ENCODE results near the gene AGPS.
"Not testable (repeated sequence)": the region's sequence is repeated elsewhere in the genome, so short reads cannot be mapped to it uniquely, and the experiment has no call there.

Gene AGPS

GRCh38 chr2:177391822-177392372, 676 bp upstream of the AGPS start:
- no peak for DNase-seq

DNA sequence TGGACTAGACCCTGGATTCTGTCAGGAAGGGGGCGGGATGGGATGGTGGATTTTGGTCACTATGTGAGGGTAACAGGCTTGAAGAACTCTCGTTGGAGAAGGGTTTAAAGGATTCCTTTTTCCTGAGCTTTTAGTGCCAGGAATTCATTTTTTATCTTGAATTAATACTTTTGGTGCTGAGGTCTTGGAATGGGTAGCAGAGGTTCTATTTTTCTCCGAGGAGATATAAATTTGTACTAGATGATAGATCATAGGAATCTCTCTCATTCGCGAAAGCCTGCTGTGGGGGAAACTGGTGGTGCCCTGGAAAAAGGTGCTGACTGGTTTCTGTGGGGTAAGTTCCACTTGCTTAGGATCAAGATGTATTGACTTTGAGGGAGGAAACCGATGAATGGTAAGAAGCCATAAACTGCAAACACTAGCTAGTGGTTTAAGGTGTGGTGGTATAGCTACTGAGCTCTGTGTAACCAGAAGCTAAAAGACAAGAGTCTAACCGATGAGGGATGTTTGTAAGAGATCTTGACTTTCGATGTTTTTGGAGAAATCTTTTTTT, 706 bp downstream of the AGPS start:
- DNase-seq = peak; percentile 6

- DNase-seq = no peak
These were observed 1.4 kb downstream of the AGPS start for GRCh38 chr2:177393824-177394593.

- DNase-seq = no peak
These were observed 2.0 kb downstream of the AGPS start for GRCh38 chr2:177394594-177394973.

GRCh38 chr2:177395351-177396065, 2.9 kb downstream of the AGPS start:
- no peak for DNase-seq

- no peak for DNase-seq
These were observed 4.3 kb downstream of the AGPS start for GRCh38 chr2:177396703-177397460.

DNA sequence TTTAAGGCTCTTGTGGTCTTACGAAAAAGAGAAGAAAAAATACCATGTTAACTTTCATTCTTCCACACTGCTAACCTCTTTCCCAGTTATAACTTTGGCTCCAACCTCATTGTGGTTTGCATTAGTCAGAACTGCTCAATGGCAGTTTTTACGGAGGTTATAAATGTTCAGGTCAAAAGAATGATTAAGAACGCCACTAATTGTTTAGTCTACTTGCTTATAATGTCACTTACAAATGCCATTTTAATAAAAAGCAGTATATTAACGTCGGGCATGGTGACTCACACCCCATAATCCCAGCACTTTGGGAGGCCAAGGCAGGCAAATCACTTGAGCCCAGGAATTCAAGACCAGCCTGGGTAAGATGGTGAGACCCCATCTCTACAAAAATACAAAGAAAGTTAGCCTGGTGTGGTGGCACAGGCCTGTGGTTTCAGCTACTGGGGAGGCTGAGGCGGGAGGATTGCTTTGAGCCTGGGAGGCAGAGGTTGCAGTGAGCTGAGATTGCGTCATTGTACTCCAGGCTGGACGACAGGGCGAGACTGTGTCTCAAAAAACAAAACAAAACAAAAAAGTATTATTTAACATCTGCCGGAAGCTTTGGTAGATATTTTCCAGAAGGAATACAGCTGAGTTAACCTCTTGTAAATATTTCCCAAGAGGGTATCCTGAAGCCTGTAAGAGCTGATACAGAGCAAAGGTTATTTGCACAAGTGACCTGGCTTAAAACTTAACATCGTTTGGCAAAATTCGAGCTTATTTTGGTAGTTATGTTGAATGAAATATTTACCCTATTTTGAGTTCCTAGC, 5.1 kb downstream of the AGPS start:
- no peak for DNase-seq

DNA sequence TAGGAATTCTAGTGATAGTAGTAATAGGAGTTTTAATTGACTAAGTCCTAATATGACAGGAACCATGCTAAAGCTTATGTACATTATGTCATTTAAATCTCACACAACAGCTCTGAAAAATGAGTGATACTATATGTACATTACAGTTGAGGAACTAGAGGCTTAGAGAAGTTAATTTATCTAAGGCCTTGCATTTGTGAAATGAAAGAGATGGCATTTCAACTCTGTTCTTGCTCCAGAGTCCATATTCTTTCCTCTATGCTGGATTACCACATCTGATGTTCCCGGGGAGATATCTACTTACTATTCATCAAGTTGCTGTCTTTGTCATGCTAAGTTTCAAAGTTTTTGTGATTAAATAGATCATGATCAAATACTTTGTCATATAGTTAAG, 5.7 kb downstream of the AGPS start:
- no peak for DNase-seq

DNA sequence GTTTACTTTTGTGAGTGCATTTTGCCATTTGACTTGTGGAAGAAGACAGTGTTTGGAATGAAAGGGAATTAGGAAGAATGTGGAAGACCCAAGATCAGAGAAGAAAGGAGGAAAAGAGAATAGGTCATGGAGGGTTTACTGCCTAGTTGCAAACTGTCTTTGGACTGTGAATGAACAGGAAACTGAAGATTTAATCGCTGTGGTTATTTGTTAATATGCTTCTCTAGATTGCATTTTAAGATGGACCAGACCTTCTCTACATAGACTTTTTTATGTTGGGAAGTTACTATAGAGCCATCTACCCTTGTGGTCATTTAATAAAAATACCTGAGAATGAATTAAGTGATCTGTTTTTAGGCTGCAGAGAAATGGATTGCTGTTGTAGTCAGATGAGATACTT, 6.2 kb downstream of the AGPS start:
- no peak for DNase-seq

GRCh38 chr2:177399376-177399775, 6.8 kb downstream of the AGPS start:
- DNase-seq = no peak

DNA sequence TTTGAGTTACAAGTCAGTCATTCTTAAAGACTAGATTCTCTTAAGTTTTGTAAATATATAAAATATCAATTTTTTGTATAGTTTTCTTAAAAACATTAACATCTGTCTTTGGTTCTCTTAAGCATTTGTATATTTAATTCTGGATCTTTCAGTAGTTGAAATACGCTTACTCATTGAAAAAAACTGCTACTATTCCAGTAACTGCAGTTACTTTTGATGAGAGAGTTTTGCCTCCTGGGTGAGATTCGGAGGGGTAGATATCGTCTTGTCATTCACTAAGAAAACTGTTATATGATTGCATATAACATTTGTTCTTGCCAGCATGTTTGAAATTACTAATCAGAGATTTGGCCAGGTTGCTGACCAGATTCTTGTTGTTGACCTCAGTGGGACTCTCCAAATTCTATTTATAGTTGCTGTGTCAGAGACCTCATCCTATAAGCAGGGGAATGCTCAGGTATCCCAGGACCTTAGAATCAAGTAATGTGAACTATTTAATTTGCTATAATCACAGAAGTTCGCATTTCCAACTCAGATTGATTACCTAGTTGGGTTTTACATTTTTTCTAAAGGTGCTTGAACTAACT, 7.9 kb downstream of the AGPS start:
- no peak for DNase-seq

DNA sequence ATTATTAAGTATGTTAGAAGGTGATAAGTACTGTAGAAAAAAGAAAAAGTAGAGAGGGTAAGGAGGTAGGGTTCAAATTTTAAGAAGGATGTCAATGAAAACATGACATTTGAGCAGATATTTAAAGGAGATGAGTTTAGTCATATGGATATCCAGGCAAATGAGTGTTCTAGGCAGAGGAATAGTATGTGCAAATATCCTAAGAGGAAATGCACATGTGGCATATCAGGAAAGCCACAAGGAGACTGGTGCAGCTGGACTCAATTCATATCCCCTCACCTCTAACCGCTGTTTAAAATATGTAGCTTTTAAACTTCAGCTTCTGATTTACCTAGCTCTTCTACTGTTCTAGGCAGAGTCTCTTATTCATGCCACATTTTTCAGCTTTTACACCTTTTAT, 9.5 kb downstream of the AGPS start:
- DNase-seq = no peak

GRCh38 chr2:177403838-177404237, 11.3 kb downstream of the AGPS start:
- no peak for DNase-seq

DNA sequence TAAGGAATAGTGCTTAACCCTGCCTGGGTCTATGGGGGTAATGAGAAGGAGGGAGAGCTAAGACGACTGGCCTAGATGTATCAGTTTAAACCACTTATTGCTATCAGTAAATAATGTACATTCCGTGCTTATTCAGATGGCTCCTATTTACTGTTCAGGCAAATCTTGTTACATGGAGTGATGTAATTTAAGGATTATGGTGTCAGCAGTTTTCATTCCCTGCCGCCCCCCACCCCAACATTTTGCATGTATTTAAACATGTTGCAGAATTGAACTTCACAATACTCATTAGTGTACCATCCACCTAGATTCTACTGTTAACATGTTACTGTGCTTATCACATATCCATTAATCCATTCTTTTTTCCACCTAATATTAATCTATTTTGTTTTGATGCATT, 11.7 kb downstream of the AGPS start:
- DNase-seq = no peak

DNA sequence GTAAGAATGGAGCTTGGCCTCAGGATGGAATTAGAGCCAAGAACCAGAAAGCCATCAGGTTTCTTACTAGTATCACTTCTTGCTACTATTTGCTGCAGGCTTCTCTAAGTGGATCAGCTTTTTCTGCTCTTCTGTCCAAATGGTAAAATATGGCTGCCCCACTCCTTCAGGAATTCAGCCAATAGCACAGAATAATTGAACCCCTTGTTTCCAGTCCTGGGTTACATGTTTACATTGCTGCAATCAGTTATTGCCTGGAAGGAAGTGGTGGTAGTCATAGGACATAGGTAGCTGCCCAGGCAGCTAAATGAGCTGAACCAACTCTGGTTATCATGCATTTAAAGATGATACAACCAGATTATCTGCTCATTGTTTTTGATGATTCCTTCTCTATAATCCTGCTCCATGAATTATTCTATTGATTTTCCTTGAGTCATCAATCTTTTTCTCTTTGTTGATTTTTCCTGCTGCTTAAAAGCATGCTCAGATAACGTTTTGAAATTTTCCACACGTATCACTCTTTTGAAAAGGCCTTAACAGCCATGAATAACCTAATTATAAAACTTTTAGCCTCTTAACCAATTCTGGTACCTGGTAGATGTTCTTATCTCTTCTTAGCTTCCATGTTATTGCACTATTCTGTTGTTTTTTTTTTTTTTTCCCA, 12.6 kb downstream of the AGPS start:
- no peak for DNase-seq

DNA sequence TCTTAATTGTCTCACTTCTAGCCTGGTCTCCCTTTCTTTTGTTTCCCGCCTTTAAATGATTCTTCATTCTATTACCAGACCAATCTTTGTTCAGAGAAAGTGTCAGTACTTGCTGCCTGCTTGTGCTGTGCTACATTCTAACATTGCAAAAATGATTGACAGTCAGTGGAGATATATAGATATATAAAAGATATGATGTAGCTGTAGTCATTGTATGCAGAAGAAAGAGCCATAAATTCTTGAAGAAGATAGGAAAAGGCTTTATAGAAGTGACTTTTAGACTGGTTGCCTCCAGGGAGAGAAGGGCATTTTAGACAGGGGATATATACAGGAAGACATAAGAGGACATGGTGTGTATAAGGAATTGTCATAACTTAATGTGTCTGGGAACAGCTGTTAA, 13.6 kb downstream of the AGPS start:
- no peak for DNase-seq

- DNase-seq = no peak
These were observed 14.5 kb downstream of the AGPS start for GRCh38 chr2:177407031-177407430.

- DNase-seq = not testable (repeated sequence)
These were observed 18.1 kb downstream of the AGPS start for GRCh38 chr2:177410629-177411028.

- DNase-seq = no peak
These were observed 21.1 kb downstream of the AGPS start for GRCh38 chr2:177413703-177414102.

DNA sequence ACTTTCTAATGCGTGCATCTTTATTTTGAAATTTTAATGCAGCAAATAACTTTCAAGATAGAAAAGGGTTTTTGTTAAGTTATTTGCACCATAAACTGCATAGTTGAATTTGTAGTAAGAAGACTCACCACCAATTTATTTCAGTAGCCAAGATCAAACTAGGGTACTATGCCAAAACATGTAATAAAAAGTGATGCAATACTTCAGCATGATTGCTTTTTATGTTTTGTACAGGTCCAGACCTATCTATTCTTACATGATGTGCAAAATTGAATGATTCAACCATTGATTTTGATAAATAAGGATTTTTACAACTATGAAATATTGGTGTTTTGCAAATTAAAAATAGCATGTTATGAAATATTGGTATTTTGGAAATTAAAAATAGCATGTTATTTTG, 26.7 kb downstream of the AGPS start:
- no peak for DNase-seq

DNA sequence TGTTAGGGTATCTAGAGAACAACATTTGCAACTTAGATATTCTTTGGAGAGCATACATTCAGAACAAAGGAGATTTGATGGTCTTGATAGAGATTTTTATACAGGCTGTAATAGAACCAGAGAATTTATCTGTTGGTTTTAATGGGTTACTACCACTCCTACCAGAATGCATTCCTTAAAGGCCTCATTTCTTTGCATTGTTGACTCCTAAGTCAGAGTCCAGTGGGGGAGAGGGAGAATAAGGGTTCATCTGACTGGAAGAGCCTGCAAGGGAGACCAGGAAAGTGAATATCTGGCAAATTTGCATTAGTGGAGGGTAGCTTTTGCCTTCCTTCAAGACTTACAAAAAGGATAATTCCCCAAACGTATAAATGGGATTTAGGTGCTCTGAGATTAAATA, 29.7 kb downstream of the AGPS start:
- no peak for DNase-seq

All from activated CD4-positive, alpha-beta T cell treated with anti-CD3 and anti-CD28 coated beads, Interleukin-2, amount 50 U/mL, for 1 hour (primary cell).